Measurements from ENCODE around the gene MRPL24.

Gene MRPL24

GRCh38 chr1:156742017-156742416 lies 1.1 kb upstream of the MRPL24 start:
- TF ChIP-seq CTCF (IDR thresholded peaks at IDR 0.05; ENCODE audit: low read depth, low read length): no peak
- Histone ChIP-seq H3K4me3 (ENCODE audit: low read depth, low read length) (no peak overlapping the region), H3K4me1 (peaks cover 5% of the 10 kb centered on the region), H3K36me3 (peaks cover 51% of the 10 kb centered on the region), H3K9me3 (no peaks in the 10 kb centered on the region), H3K27me3 (no peaks in the 10 kb centered on the region)
- DNase-seq: no peak

GRCh38 chr1:156741481-156741983 lies 644 bp upstream of the MRPL24 start:
- no peaks in the 10 kb centered on the region for H3K27me3 ChIP-seq
- no peak for DNase-seq
- peaks cover 54% of the 10 kb centered on the region for H3K36me3 ChIP-seq
- H3K9me3 ChIP-seq: no peaks in the 10 kb centered on the region
- no peak for TF ChIP-seq CTCF (IDR thresholded peaks at IDR 0.05; ENCODE audit: low read depth, low read length)
- H3K4me3 ChIP-seq (ENCODE audit: low read depth, low read length): peak overlapping the region; percentile 35
- H3K4me1 ChIP-seq: peaks cover 5% of the 10 kb centered on the region

GRCh38 chr1:156740237-156740740 lies 599 bp downstream of the MRPL24 start:
- peak overlapping the region; percentile 96 for H3K4me3 ChIP-seq (ENCODE audit: low read depth, low read length)
- DNase-seq: no peak
- H3K36me3 ChIP-seq: peaks cover 43% of the 10 kb centered on the region
- H3K4me1 ChIP-seq: no peaks in the 10 kb centered on the region
- no peaks in the 10 kb centered on the region for H3K27me3 ChIP-seq
- no peak for TF ChIP-seq CTCF (IDR thresholded peaks at IDR 0.05; ENCODE audit: low read depth, low read length)
- no peaks in the 10 kb centered on the region for H3K9me3 ChIP-seq

- DNase-seq: no peak
- no peaks in the 10 kb centered on the region for H3K9me3 ChIP-seq
- peaks cover 33% of the 10 kb centered on the region for H3K36me3 ChIP-seq
- TF ChIP-seq CTCF (IDR thresholded peaks at IDR 0.05; ENCODE audit: low read depth, low read length): no peak
- no peaks in the 10 kb centered on the region for H3K4me1 ChIP-seq
- no peaks in the 10 kb centered on the region for H3K27me3 ChIP-seq
- H3K4me3 ChIP-seq (ENCODE audit: low read depth, low read length): no peak overlapping the region
These were observed 2.0 kb downstream of the MRPL24 start for GRCh38 chr1:156738916-156739315.

- DNase-seq: no peak
- no peaks in the 10 kb centered on the region for H3K9me3 ChIP-seq
- no peaks in the 10 kb centered on the region for H3K4me1 ChIP-seq
- no peaks in the 10 kb centered on the region for H3K27me3 ChIP-seq
- peaks cover 28% of the 10 kb centered on the region for H3K36me3 ChIP-seq
- no peak for TF ChIP-seq CTCF (IDR thresholded peaks at IDR 0.05; ENCODE audit: low read depth, low read length)
- no peak overlapping the region for H3K4me3 ChIP-seq (ENCODE audit: low read depth, low read length)
These were observed 2.5 kb downstream of the MRPL24 start for GRCh38 chr1:156738407-156738806.

- Histone ChIP-seq H3K9me3 (no peaks in the 10 kb centered on the region), H3K4me1 (no peaks in the 10 kb centered on the region), H3K36me3 (peaks cover 17% of the 10 kb centered on the region), H3K4me3 (ENCODE audit: low read depth, low read length) (no peak overlapping the region), H3K27me3 (no peaks in the 10 kb centered on the region)
- DNase-seq: no peak
- no peak for TF ChIP-seq CTCF (IDR thresholded peaks at IDR 0.05; ENCODE audit: low read depth, low read length)
These were observed 6.8 kb downstream of the MRPL24 start for GRCh38 chr1:156733989-156734584.
